ENCODE results near the gene PPP6R1.

GRCh38 chr19:55254625-55254977, 4.2 kb downstream of the PPP6R1 start:
- TF ChIP-seq GLMP (CRISPR knock-in tag; IDR thresholded peaks at IDR 0.05; ENCODE audit: borderline replicate concordance) (no peak), NFRKB (IDR thresholded peaks at IDR 0.05) (no peak), REST (IDR thresholded peaks at IDR 0.05; ENCODE audit: borderline replicate concordance in 1 of 2, low read depth in 1 of 2, low read length in 2 of 2) (no peak), SETDB1 (CRISPR knock-in tag; IDR thresholded peaks at IDR 0.05; ENCODE audit: borderline replicate concordance) (no peak), GABPB1 (CRISPR knock-in tag; IDR thresholded peaks at IDR 0.05) (no peak), EZH2 (conservative IDR thresholded peaks at IDR 0.05; ENCODE audit: low read depth, low read length) (no peak), TRIM22 (IDR thresholded peaks at IDR 0.05) (no peak), THAP9 (CRISPR knock-in tag; IDR thresholded peaks at IDR 0.05; ENCODE audit: borderline replicate concordance) (no peak)
